ENCODE results near the gene CD9.

CD9 gene

DNA sequence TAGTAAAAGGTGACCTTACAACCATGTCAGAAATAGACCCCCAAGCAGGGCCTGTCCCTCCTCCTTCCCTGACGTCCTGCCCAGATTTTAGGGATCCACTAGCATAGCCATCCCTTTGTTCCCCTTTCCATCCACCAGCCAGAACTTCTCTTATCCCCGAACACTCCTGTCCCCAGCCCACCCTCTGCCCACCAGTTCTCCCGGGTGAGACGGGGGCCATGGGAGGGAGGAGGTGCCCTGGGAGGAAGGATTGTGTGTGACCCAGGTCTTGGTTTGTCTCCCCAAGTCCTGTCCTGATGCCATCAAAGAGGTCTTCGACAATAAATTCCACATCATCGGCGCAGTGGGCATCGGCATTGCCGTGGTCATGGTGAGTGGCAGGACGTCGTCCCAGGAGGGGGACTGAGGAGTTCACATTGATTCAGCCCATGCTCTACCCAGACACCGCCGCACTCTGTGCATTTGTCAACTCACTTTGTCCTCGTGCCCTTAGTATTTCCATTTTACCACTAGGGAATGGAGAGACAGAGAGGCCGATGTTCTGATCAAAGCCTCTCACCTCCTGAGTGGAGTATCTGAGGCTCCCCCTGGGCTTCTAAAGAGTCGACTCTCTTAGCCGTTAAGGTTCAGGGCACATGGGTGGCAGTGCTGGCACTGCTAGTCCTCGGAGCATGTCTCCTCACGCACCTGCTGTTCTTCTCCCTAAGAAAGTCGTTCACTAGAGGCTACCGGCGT lies 35.9 kb downstream of the CD9 start:
- DNase-seq (ENCODE audit: low read depth in 2 of 2, low spot score in 1 of 2) = no peak

DNA sequence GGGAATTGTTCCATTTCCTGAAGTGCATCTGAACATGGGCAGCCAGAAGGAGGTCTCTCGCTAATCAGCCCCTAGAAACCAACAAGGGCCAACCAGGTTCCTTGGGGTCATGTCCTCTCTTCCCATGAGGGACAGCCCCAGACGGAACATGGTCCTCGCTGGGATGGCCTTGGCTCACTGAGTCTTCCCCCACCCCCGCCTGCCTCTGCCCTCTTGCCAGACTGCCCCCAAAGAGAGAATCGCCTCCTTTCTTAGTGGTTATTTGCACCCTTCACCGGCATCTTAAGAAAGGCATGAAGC lies 36.4 kb downstream of the CD9 start:
- no peak for DNase-seq (ENCODE audit: low read depth in 2 of 2, low spot score in 1 of 2)

DNA sequence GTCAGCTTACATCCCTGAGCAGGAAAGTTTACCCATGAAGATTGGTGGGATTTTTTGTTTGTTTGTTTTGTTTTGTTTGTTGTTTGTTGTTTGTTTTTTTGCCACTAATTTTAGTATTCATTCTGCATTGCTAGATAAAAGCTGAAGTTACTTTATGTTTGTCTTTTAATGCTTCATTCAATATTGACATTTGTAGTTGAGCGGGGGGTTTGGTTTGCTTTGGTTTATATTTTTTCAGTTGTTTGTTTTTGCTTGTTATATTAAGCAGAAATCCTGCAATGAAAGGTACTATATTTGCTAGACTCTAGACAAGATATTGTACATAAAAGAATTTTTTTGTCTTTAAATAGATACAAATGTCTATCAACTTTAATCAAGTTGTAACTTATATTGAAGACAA lies 37.6 kb downstream of the CD9 start:
- no peak for DNase-seq (ENCODE audit: low read depth in 2 of 2, low spot score in 1 of 2)

DNA sequence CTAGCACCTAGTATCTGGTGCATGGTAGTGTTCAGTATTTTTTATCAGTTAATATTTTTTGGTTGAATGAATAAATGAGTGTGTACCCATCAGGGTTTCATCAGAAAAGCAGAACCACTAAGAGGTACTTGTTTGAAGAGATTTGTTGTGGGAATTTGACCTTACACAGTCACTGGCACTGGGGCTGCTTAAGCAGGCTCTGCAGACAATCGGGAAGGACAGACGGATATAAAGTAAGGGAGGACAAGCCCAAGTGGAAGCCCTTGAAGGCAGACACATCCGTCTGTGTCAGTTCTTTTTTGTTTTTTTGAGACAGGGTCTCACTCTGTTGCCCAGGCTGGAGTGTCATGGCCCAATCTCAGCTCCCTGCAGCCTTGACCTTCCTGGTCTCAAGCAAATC lies 38.7 kb downstream of the CD9 start:
- DNase-seq (ENCODE audit: low read depth in 2 of 2, low spot score in 1 of 2) = no peak

DNA sequence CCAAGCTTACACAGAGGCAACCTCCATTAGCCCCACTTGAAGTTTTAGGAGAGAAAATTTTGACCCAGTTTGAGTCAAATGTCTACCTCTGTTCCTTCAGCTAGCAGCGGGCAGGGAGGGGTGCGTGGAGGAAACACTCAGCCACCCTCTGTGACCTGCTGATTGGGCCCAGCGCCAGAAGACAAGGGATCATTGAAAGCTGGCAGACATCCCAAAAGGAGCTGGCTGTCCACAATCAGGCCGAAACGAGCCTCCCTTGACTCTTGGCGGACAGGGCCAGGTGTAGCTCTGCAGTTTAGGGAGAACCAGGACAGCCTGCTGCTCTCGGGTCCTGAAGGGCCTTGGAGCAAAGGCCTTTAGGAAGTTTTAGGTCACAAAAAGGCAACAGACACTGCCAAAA lies 41.3 kb downstream of the CD9 start:
- DNase-seq (ENCODE audit: low read depth in 2 of 2, low spot score in 1 of 2) = no peak

DNA sequence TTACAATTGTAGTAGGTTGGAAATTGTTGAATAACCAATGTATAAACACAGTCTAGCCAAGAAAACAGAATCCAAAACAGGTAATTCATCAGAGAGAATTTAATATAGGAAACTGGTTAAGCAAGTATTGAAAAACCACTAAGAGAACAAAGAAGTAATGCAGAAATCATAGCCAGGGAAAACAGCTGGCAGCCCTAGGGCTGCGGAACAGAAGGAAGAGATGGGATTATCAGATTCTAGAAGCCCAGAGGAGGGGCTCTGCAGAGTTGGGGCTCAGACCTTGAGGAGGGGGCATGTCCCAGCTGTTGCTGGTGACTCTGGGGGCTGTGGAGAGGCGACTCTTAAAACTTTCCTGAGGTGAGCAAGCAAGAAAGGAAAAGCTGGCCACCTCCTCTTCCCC lies 49.4 kb downstream of the CD9 start:
- DNase-seq (ENCODE audit: low read depth in 2 of 2, low spot score in 1 of 2) = no peak

DNA sequence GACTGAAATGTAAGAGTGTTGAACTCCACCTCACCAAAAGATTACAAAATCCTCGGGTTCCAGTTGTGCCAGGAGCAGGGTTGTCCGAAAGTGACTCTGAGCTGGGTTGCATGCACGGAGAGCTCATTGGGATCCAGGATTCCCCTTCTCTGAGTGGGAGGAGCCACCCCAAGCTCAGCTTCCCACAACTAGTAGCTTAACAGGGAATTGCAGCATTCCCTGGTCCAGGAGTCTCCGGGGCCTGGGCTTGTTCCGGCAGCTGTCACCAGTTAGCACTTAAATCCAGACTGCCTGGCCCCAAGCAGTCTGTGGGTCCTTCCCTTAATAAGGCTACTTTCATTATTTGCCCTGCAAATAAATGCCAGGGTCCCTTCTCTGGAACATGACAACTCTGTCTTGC lies 50.1 kb downstream of the CD9 start:
- DNase-seq (ENCODE audit: low read depth in 2 of 2, low spot score in 1 of 2) = no peak

DNA sequence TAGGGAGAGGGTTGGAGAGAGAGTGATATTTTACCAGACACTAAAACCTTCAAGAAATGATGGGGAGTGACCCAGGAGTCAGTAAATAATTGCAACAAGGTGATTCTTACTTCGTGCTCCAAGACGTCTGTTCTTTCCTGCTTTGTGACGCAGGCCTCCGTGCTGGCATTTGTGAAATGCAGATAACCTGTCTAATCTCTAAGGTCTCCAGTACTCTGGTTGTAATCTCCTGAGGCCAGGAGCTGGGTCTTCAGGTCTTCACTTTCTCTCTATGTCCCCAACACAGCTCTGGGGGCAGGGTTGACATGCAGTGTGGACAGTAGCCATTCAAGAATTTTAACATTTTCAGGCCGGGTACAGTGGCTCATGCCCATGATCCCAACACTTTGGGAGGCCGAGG lies 53.1 kb downstream of the CD9 start:
- no peak for DNase-seq (ENCODE audit: low read depth in 2 of 2, low spot score in 1 of 2)

DNA sequence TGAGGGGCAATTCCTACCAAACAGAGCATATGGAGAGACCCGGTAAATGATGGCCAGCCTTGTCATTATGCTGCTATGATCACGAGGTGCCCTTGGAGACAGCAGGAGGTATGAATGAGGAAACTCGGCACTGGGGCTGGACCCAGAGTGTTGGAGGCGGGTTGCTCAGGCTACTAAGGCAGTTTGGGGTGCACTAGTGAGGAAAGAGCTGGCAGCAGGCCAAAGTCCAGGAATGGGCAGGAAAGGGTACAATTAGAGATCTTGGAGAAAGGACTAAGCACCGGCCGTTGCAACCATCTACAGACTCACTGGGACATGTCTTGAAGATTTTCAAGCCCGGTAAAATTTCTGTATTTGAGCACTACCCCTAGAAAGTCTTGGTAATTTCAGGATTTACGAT lies 54.3 kb downstream of the CD9 start:
- DNase-seq (ENCODE audit: low read depth in 2 of 2, low spot score in 1 of 2) = no peak

DNA sequence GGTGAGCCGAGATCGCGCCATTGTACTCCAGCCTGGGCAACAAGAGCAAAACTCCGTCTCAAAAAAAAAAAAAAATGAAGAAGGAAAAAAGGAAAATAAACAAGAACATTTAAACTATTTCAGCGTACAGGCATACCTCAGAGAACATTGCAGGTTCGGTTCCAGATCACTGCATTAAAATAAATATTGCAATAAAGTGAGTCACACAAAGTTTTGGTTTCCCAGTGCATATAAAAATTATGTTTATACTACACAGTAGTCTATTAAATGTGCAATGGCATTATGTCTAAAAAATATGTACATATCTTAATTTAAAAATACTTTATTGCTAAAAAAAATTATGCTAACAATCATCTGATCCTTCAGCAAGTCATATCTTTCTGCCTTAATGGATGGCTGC lies 56.8 kb downstream of the CD9 start:
- no peak for DNase-seq (ENCODE audit: low read depth in 2 of 2, low spot score in 1 of 2)

DNA sequence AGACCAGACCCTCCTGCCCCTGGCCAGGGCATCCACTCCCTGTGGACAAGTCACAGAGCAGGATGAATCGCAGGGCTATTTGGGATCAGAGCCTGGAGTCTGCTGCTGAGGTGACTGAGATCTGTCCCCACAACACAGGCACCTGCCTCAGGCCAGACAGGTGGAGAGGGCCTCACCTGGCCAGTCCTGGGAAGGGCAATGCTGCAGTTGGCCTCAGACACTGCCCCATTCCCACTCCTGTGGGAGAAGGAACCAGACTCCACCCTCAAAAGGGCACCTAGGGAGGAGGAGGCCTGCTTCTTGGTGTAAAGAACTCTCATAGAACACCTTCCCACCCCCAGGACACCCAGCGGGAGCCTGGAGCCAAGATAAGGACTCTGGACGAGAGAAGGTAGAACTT lies 62.0 kb downstream of the CD9 start:
- DNase-seq (ENCODE audit: low read depth in 2 of 2, low spot score in 1 of 2) = no peak

DNA sequence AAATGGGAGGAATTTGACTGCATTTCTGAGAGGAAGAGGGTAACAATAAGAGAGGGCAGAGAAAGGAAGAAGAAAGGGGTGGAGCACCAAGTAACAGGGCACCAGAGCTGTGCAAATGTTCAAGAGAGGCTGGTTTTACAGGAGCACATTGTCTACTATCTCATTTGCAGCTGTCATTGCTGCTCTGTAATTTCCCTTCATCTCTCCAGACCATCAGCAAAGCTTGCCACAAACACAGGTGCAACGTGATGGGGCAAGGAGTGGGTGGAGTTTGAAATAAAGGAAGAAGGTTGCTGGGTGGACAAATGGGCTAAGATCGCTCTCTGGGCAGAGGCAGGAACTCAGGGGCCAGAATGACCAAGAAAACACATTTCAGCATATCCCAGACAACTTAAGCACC lies 62.4 kb downstream of the CD9 start:
- no peak for DNase-seq (ENCODE audit: low read depth in 2 of 2, low spot score in 1 of 2)

DNA sequence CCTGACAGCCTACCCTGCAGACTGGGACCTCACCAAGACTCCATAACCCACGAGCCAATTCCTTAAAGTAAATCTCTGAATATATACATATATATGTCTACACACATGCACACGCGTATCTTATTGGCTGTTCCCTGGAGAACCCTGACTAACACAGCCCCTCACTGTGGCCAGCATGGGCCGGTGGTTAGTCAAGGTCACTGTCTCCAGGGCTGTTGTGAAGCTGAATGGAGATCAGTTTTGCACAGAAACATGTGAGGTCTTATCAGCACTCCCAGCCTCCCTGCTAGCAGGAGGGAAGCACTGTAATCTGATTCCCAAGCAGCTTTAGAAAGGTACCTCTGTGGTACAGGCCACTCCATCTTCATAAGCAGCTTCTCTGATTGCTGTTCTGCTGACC lies 63.7 kb downstream of the CD9 start:
- DNase-seq (ENCODE audit: low read depth in 2 of 2, low spot score in 1 of 2) = no peak

DNA sequence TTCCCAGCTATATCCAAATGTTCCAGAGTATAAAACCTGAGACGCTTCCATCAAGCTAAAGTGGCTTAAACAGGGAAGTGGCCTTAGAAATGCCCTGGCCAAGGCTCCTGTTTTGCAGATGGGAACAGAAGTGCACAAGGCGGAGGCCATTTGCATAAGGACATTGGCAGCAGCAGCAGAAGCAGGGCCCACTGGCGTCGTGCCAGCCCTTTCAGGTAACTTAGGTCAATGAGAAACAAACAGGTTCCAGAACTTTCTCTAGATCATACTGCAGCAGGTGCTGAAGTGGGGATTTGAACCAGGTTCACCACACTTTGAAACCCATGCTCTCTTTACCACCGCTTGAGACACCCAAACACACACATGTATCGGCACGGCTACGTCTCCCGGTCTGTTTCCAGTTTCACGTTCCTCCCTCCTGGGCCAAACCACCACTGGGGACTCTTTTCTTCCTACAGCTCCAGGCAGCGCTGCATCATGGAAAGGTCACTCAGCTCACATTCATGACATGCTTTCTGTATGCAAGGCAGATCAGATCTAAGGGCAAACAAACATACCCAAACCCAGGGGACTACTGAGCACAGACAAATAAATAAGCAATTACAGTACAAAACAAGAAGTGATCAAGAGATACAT lies 64.3 kb downstream of the CD9 start:
- DNase-seq (ENCODE audit: low read depth in 2 of 2, low spot score in 1 of 2) = no peak

DNA sequence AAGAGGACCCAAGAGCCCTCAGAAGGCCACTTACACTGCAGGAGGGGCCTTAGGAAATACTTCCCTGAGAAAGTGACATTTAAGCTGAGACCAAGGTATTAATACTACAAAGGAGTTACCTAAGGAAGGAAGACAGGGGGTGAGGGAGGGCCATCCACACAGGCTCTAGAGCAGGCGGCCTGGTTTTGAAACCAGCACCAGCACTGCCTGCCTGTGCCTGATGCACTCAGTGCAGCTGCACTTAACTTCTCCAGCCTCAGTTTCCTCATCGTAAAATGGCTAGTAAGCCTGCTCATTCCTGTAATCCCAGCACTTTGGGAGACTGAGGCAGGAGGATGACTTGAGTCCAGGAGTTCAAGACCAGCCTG lies 64.8 kb downstream of the CD9 start:
- DNase-seq (ENCODE audit: low read depth in 2 of 2, low spot score in 1 of 2) = no peak

DNA sequence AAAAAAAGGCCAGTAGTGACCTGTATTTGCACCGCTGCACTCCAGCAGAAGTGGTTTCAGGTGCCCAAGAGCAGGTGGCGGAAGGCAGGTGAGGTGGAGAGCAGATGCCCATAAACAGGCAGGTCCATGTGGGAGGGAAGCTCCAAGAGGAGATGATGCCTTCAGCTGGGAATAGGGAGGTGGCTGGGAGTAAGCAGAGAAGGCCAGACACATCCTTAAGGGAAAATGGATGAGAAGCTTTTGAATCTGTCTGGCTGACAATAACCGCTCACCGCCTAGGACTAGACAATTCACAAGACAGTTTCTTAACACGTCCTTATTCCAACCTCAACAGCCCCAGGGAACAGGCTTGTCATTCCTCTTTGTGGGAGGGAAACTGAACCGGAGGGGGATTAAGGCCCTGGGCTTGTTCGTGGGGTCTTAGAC lies 66.4 kb downstream of the CD9 start:
- no peak for DNase-seq (ENCODE audit: low read depth in 2 of 2, low spot score in 1 of 2)

DNA sequence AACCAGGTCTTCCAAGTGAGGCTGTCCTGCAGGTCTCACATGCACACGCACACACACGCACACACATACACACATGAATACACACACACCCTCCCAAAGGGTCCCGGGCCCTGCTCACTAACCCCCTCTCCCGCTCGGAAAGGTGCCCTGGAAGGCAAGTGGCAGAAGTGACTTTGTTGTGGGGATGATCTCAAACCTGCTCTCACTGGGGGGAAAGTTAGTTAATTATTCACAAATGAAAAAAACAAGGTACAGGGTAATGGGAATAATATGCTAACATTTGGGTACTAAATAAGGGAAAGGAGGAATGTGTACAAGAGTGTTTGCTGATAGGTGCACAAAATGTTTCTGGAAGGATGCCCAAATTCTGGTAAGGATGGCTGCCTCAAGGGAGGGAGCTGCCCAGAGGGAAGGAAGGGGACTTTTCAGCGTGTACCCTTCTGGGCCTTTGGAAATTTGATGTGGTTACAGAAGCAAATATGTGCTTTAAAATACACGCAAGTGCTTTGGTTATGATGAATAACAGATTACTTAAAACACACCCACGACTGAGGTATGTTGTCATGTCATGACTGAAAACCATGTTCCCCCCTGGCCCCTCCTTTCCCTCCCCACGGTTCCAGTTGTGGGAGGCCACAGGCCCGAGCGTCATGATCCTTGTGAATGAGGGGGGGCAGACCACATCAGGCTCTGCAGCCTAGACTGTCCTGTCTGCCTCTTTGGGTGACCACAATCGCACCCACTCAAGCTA lies 66.9 kb downstream of the CD9 start:
- DNase-seq (ENCODE audit: low read depth in 2 of 2, low spot score in 1 of 2) = no peak

DNA sequence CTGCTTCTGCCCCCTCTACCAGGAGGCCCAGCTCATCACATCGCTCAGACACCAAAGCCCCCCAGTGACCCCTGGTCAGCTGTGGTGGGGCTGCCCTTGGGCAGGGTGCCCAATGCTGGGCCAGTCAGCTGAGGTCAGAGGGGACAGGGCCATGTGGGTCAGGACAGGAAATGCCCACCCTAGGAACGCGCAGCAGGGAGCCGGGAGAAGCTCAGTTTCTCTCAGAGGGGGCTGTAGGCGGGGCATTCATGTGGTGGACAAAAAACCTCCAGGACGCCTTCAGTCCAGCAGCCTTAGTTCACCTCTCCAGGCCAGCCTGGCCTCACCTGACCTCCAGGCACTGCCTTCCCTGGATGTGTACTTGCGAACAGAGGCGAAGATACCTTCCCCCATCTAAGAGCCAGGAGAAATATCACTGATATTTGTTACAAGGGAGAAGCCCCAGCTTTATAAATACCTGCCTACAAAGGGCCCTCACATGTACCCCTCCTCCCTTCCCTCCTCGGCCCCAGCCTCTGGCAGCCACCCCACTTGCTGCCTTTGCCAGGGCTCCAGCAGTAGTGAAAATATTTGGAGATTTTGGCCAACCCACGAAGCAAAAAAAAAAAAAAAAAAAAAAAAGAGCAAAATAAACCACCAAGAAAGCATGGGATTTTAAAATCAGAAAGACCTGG lies 68.4 kb downstream of the CD9 start:
- DNase-seq (ENCODE audit: low read depth in 2 of 2, low spot score in 1 of 2) = no peak

DNA sequence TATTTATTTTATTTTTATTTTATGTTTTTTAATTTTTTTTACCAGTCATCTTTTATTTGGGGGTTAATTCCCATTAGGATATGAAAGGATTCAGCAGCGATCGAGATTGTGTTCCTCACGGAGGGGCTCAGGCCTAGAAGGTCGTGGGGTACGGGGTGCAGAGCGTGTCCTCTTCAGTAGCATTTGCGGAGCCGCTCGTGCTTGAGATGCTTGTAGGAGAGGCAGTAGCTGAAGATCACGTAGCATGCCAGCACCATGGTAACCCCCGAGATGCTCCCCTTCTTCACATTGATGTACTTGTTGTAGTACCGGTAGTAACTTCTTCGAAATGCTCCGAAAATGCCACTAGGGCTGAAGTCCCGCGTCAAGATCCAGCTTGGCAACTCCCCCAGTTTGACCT lies 69.8 kb downstream of the CD9 start:
- no peak for DNase-seq (ENCODE audit: low read depth in 2 of 2, low spot score in 1 of 2)

DNA sequence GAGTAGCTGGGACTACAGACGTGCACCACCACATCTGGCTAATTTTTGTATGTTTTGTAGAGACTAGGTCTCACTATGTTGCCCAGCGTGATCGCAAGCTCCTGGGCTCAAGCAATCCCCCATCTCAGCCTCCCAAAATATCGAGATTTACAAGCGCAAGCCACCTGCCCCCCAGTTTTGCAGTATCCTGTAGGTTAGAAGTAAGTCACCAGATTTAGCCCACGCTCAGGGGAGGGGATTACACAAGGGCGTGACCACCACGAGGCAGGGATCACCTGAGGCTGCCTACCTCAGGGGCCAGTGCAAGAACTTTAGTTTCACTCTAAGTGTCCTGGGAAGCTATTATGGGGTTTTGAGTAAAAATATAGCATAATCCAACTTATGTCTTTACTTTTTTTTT lies 71.1 kb downstream of the CD9 start:
- no peak for DNase-seq (ENCODE audit: low read depth in 2 of 2, low spot score in 1 of 2)

DNA sequence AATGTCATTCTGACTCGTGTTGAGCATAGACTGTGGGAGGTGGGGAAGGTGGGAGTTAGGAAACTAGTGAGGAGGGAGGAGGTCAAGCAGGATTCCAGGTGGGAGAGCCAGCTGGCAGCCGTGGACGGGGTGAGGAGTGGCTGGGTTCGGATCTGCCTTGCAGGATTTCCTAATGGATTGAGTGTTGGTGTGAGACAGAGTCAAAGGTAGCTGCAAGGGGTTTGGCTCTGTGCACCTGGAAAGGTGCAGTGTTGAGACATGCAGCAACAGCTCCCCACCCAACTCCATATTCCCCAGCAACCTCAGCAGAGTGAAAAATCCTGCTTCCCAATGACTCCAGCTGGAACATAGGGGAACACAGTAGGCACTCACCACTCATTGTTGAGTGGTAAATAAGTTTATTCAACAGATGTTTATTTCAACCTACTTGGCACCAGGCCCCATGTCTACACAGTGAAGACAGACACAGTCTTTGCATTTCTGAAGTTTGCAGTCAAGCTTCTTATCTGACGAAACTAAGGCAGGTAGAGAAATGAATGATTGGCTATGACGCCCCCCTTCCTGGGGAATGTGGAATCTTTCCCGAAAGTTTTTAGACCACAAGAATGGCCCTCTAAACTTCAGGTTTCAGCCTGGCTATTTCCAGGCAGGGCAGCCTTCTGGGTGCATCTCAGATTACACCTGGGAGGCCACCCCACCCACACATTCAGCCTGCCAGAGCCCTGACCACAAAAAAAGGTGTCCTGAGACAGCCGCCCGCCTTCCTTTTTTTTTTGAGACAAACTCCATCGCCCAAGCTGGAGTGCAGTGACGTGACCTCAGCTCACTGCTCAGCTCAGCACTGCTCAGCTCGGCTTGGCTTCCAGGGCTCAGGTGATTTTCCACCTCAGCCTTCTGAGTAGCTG lies 72.4 kb downstream of the CD9 start:
- DNase-seq (ENCODE audit: low read depth in 2 of 2, low spot score in 1 of 2) = no peak

All from stimulated activated CD8-positive, alpha-beta memory T cell treated with anti-CD3 and anti-CD28 coated beads, Interleukin-4, amount 100 ng/mL, for 1 hour (primary cell).